Nucleus accumbens (tissue), 56 donors: Measurements from ENCODE around the gene SLC44A4.

ENCODE experiments used
- DNase-seq, 56 donors: peaks; one replicate each; lab custom pipeline; 2025; lab: John Stamatoyannopoulos, UW

Gene SLC44A4

GRCh38 chr6:31814677-31815024, 64.1 kb downstream of the SLC44A4 start:
- DNase-seq = peak; percentile 58 to 97 (median 91)

DNA sequence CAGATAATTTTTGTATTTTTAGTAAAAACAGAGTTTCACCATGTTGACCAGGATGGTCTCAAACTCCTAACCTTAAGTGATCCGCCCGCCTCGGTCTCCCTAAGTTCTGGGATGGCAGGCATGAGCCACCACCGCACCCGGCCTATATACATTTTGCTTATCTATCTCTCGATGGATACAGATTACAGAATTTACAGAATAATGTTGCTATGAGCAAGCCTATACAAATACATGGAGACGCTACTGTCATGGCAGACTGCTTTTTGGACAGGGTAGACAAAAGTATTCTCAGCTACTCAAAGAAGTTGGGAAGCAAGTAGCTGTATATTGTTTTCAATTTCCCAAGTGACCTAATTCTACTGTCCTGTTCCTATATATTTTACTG, 65.3 kb downstream of the SLC44A4 start:
- DNase-seq = no peak
